Caco-2 (cell line): ENCODE data around the gene RIMKLB. TPM values are rescaled to one million over a fixed set of nuclear protein-coding genes. Genes with fewer than 3 reads are reported as not detected.

ENCODE experiments used
- BruUV-seq: library from RNA; stranded (reverse); fragments of 400-500 nt; replicated peaks from 2 replicates; lab custom pipeline; 2021; lab: Mats Ljungman, UMichigan
- CTCF ChIA-PET: fragments of 300-600 bp; sonication (Branson Sonifier 250); formaldehyde crosslinking; loops from one replicate; lab custom pipeline; 2022; ENCODE audit warnings: antibody characterized with exemption; lab: Charles Lee
- POLR2A ChIA-PET: fragments of 300-600 bp; sonication (Branson Sonifier 250); formaldehyde crosslinking; loops from one replicate; lab custom pipeline; 2022; ENCODE audit warnings: antibody characterized with exemption; lab: Charles Lee
- DNase-seq, 2 experiments: peaks; one replicate each; pipeline versions ENCODE4 v3.0.0 to v3.0.0-alpha.2; 2020 to 2022
- H3K27me3 ChIP-seq: replicated peaks from 2 replicates; pipeline ENCODE4 v1.6.0; 2011; ENCODE audit warnings: low read length; ENCODE audit not compliant: control insufficient read depth, insufficient read depth
- H3K36me3 ChIP-seq: 2 replicates; pipeline ENCODE4 v1.5.1; 2011; ENCODE audit warnings: low read length; ENCODE audit not compliant: control insufficient read depth, insufficient read depth
- H3K4me1 ChIP-seq: fragments of 250-450 bp; sonication (Bioruptor Pico); 2 replicates; pipeline ENCODE4 v1.5.1; 2020; ENCODE audit warnings: mild to moderate bottlenecking
- H3K4me3 ChIP-seq: 2 replicates; pipeline ENCODE4 v1.5.1; 2011; ENCODE audit warnings: low read depth, mild to moderate bottlenecking, control low read depth, low read length
- H3K9me3 ChIP-seq: fragments of 250-450 bp; sonication (Bioruptor Pico); 2 replicates; pipeline ENCODE4 v1.5.1; 2020; ENCODE audit warnings: mild to moderate bottlenecking, moderate library complexity
- H3K27ac Mint-ChIP-seq: one replicate; pipeline ENCODE4 v1.8.0; 2022; ENCODE audit warnings: mixed read lengths; ENCODE audit not compliant: unreplicated experiment
- H3K27me3 Mint-ChIP-seq: one replicate; pipeline ENCODE4 v1.8.0; 2022; ENCODE audit warnings: mixed read lengths; ENCODE audit not compliant: insufficient read depth, unreplicated experiment
- H3K36me3 Mint-ChIP-seq: one replicate; pipeline ENCODE4 v1.8.0; 2022; ENCODE audit warnings: mild to moderate bottlenecking, mixed read lengths; ENCODE audit not compliant: insufficient read depth, unreplicated experiment
- H3K4me1 Mint-ChIP-seq: one replicate; pipeline ENCODE4 v1.8.0; 2022; ENCODE audit warnings: low read depth, mixed read lengths; ENCODE audit not compliant: unreplicated experiment
- H3K4me3 Mint-ChIP-seq: one replicate; pipeline ENCODE4 v1.8.0; 2022; ENCODE audit warnings: mild to moderate bottlenecking, moderate library complexity, mixed read lengths; ENCODE audit not compliant: unreplicated experiment
- H3K9me3 Mint-ChIP-seq: one replicate; pipeline ENCODE4 v1.8.0; 2022; ENCODE audit warnings: mixed read lengths; ENCODE audit not compliant: unreplicated experiment
- CTCF ChIP-seq, 2 experiments: fragments of 200-600 bp in 1 of 2; IDR thresholded peaks; 1 replicate in 1 of 2; 2 replicates in 1 of 2; pipeline versions ENCODE4 v1.5.1 to v1.8.0; 2011 to 2022; ENCODE audit warnings: antibody characterized with exemption in 1 of 2, control low read depth in 1 of 2, inconsistent platforms in 1 of 2, low read depth in 1 of 2, low read length in 1 of 2, mild to moderate bottlenecking in 1 of 2, moderate library complexity in 1 of 2; ENCODE audit not compliant: insufficient read depth in 1 of 2, severe bottlenecking in 1 of 2, unreplicated experiment in 1 of 2
- intact Hi-C: fragments of 100-400 bp; cut with micrococcal nuclease; formaldehyde crosslinking; loops from one replicate; pipeline ENCODE4 v1.10.0; 2022; ENCODE audit not compliant: unreplicated experiment
- total RNA-seq: library from RNA; stranded (reverse); gene quantifications from 2 replicates; pipeline ENCODE4 v1.2.3, GENCODE V29; 2022

RIMKLB gene
- total RNA-seq, 1 experiment from 2014 or later = 3.3 TPM

GRCh38 chr12:8692573-8692972, 5.2 kb upstream of the RIMKLB start:
- H3K4me3 Mint-ChIP-seq = no peak overlapping the region
- no peak for TF ChIP-seq CTCF (IDR thresholded peaks at IDR 0.05; ENCODE audit: insufficient read depth in 1 of 2, low read depth in 1 of 2, low read length in 1 of 2, severe bottlenecking in 1 of 2, unreplicated experiment in 1 of 2)
- DNase-seq = no peak
- peaks cover 14% of the 10 kb centered on the region for H3K4me1 Mint-ChIP-seq
- H3K9me3 Mint-ChIP-seq = no peaks in the 10 kb centered on the region
- Histone ChIP-seq H3K36me3 (no peaks in the 10 kb centered on the region), H3K4me1 (no peaks in the 10 kb centered on the region), H3K27me3 (peaks cover 1% of the 10 kb centered on the region; the same call in 1 of the 2 replicates), H3K4me3 (no peak overlapping the region), H3K9me3 (no peaks in the 10 kb centered on the region)
- ChIA-PET POLR2A (interaction anchor here (0.5 kb wide), 1 partner anchor 326 kb away, joined by 3 read pairs; no protein-coding TSS in a partner anchor), CTCF (no interaction called here)
- intact Hi-C loops = no loop called here
- H3K27me3 Mint-ChIP-seq = peaks cover 26% of the 10 kb centered on the region
- H3K36me3 Mint-ChIP-seq = peaks cover under 1% of the 10 kb centered on the region
- BruUV-seq = no TSS peak
- no peak overlapping the region for H3K27ac Mint-ChIP-seq

- no peaks in the 10 kb centered on the region for H3K9me3 ChIP-seq
- no peaks in the 10 kb centered on the region for H3K36me3 ChIP-seq
- 0 out of 2 replicates have a peak, but pooled peaks cover 6% of the 10 kb centered on the region for H3K4me1 ChIP-seq
- peaks cover 6% of the 10 kb centered on the region for H3K36me3 Mint-ChIP-seq
- TF ChIP-seq CTCF (IDR thresholded peaks at IDR 0.05; ENCODE audit: insufficient read depth in 1 of 2, low read depth in 1 of 2, low read length in 1 of 2, severe bottlenecking in 1 of 2, unreplicated experiment in 1 of 2) = no peak
- no peak overlapping the region for H3K27ac Mint-ChIP-seq
- DNase-seq = no peak
- no peaks in the 10 kb centered on the region for H3K27me3 ChIP-seq
- POLR2A ChIA-PET = no interaction called here
- H3K27me3 Mint-ChIP-seq = peaks cover 30% of the 10 kb centered on the region
- CTCF ChIA-PET = no interaction called here
- BruUV-seq = no TSS peak
- intact Hi-C loops = no loop called here
- peaks cover 13% of the 10 kb centered on the region for H3K4me1 Mint-ChIP-seq
- H3K4me3 ChIP-seq = no peak overlapping the region
- H3K9me3 Mint-ChIP-seq = no peaks in the 10 kb centered on the region
- no peak overlapping the region for H3K4me3 Mint-ChIP-seq
These were observed 2.7 kb upstream of the RIMKLB start for GRCh38 chr12:8695116-8695515.

- H3K36me3 Mint-ChIP-seq = peaks cover 6% of the 10 kb centered on the region
- Histone ChIP-seq H3K36me3 (no peaks in the 10 kb centered on the region), H3K27me3 (no peaks in the 10 kb centered on the region), H3K4me1 (0 out of 2 replicates have a peak, but pooled peaks cover 6% of the 10 kb centered on the region), H3K4me3 (no peak overlapping the region; the same call in 1 of the 2 replicates), H3K9me3 (no peaks in the 10 kb centered on the region)
- peak overlapping the region; percentile 95 for H3K4me3 Mint-ChIP-seq
- H3K9me3 Mint-ChIP-seq = no peaks in the 10 kb centered on the region
- BruUV-seq = no TSS peak
- TF ChIP-seq CTCF (IDR thresholded peaks at IDR 0.05; ENCODE audit: insufficient read depth in 1 of 2, low read depth in 1 of 2, low read length in 1 of 2, severe bottlenecking in 1 of 2, unreplicated experiment in 1 of 2) = no peak
- peaks cover 38% of the 10 kb centered on the region for H3K27me3 Mint-ChIP-seq
- intact Hi-C loops = no loop called here
- peak overlapping the region; percentile 41 for H3K27ac Mint-ChIP-seq
- no peak for DNase-seq
- ChIA-PET POLR2A (no interaction called here), CTCF (interaction anchor here (0.6 kb wide), 1 partner anchor 12 kb away, joined by 3 read pairs; no protein-coding TSS in a partner anchor)
- peaks cover 13% of the 10 kb centered on the region for H3K4me1 Mint-ChIP-seq
These were observed 1.2 kb upstream of the RIMKLB start for GRCh38 chr12:8696442-8697090.
